GM21381 (cell line): ENCODE data around the gene ZNF76.

Experiments used
- ATAC-seq: cut with Tn5 transposase; IDR thresholded peaks from one replicate; pipeline ENCODE4 v1.9.1; 2021; ENCODE audit warnings: mild to moderate bottlenecking, moderate library complexity; ENCODE audit not compliant: unreplicated experiment

ZNF76 gene

DNA sequence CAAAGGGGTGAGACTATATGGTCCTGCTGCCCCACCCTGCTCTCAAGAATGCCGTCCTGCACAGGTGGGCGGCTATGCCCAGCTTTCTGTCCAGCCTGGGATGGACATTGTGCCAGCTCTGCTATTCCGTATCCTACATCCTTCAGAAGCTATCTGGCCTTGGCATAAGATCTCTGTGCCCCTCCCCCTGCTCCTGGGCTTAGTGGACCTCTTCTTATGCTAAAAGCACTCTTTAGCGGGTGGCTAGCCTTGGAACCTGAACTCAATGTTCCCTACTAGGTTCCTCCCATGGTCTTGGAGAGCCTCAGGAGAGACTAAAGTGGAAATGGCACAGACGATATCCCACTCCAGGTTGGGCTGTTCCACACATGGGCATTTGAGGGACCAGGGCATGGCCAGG, 23.3 kb upstream of the ZNF76 start:
- no peak for ATAC-seq

DNA sequence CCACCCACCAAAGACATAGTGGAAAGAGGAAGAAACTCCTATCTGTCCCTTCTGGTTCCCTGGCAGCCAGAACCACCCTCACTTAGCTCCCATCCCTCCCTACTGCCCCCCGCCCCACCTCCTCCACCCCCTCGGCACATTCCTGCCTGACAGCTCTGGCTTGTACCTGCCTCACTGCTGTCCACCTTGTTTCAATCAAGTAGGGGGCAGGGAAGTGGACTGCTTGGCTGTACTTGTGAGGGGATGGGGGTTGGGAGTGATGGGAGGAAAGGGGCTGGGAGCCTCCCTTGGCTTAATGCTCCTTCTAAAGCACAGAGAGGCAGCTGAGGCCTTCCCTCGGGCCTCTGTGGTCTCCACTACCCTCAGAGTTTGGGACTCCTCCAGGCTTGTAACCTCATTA, 22.1 kb upstream of the ZNF76 start:
- ATAC-seq: no peak

DNA sequence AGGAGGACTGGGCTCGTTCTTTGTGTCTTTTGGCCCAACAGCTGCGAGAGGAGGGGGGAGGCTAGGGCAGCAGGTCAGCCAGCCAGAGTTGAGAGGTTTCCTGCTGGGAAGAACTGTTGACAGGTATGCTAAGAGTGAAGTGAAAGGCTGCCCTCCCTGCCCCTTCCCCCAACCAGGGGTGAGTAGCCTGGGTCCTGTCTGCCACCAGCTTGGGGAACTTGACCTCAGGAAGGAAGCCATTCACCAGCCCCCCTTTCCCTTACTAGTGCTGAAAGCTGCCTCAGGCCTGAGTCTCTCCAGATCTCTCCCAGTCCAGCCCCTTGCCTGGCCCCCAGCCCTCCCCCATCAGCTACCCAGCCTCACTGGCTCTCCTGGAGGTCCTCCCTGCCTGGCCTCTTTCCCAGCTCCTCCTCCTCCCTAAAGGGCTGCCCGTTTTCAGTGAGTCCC, 20.7 kb upstream of the ZNF76 start:
- ATAC-seq: no peak

GRCh38 chr6:35239581-35239980, 20.0 kb upstream of the ZNF76 start:
- ATAC-seq: no peak

- no peak for ATAC-seq
Measured at GRCh38 chr6:35240838-35241801, 18.4 kb upstream of the ZNF76 start.

- ATAC-seq: no peak
Measured at GRCh38 chr6:35242486-35242885, 17.0 kb upstream of the ZNF76 start.

- no peak for ATAC-seq
Measured at GRCh38 chr6:35242906-35243305, 16.6 kb upstream of the ZNF76 start.

DNA sequence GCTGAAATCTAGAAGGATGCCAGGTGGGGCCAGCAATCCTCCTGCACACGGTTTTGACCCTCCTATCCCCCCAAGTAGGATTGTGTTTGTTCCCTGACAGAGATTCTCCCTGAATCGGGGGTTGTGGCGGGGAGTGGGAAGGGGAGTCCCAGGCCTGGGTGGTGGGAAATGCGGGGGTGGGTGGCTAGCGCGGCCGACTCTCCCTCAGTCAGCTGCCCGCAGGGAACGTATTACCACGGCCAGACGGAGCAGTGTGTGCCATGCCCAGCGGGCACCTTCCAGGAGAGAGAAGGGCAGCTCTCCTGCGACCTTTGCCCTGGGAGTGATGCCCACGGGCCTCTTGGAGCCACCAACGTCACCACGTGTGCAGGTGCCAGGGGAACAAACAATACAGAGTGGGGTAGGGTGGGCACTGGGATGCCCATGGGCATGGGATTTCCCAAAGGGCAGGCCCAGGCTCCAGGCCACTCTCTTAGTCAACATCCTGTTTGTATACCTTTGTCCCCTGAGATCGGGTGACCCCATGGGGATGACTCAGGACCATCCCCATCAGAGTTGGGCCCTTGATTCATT, 16.1 kb upstream of the ZNF76 start:
- no peak for ATAC-seq

- no peak for ATAC-seq
Measured at GRCh38 chr6:35244551-35244950, 15.0 kb upstream of the ZNF76 start.

GRCh38 chr6:35247642-35248231, 11.8 kb upstream of the ZNF76 start:
- peak; percentile 65 for ATAC-seq

DNA sequence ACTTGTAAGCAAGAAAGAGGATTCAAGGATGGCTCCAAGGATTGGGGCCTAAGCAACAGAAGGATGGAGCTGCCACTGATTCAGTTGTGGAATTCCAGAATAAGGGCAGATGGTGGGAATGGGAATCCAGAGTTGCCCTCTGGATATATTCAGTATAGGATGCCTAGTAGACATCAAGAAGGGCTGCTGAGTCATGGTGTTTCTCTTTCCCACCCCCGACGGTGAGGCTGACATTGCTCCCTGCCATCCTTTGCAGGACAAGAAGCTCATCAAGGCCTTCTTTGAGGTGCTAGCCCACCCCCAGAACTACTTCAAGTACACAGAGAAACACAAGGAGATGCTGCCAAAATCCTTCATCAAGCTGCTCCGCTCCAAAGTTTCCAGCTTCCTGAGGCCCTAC, 11.2 kb upstream of the ZNF76 start:
- no peak for ATAC-seq

- no peak for ATAC-seq
Measured at GRCh38 chr6:35248965-35249364, 10.6 kb upstream of the ZNF76 start.

DNA sequence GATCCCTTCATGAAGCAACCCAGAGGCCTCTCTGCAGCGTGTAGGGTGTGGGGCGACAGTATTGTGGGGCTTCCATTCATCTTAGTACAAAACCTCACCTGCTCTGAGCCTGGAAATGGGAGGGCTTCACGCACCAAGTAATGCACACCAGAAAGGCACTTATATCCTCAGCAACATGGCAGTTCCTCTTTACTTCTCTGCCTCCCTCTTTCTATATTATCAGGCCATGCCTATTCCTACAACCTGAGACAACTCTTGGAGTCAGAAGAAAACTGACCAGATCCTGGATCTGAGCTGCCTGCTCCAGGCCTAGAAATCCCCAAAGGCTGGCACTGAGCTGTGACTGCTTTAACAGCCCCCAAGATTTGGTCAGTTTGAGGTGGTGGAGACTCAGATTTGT, 7.6 kb upstream of the ZNF76 start:
- no peak for ATAC-seq

GRCh38 chr6:35253249-35253648, 6.3 kb upstream of the ZNF76 start:
- no peak for ATAC-seq

- no peak for ATAC-seq
Measured at GRCh38 chr6:35258336-35258735, 1.2 kb upstream of the ZNF76 start.

DNA sequence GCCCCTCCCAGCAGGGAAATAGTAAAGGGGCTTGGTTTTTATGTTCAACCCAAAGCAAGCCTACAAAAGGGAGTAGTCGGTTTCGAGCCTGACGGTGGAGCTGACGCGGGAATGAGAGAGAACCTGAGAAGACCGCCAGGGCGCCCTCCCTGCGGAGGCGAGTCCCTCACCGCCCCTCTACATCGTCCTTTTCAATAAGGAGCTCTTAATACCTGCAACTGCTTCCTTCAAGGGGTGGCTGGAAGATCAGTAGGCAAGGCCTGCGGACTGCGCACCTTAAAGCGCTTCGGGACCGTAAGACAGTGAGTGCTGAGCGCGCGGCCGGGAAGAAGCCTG, 709 bp upstream of the ZNF76 start:
- ATAC-seq: peak; percentile 11

- peak; percentile 35 for ATAC-seq
Measured at GRCh38 chr6:35259948-35260590, 534 bp downstream of the ZNF76 start.

GRCh38 chr6:35260591-35261570, 1.3 kb downstream of the ZNF76 start:
- ATAC-seq: no peak

DNA sequence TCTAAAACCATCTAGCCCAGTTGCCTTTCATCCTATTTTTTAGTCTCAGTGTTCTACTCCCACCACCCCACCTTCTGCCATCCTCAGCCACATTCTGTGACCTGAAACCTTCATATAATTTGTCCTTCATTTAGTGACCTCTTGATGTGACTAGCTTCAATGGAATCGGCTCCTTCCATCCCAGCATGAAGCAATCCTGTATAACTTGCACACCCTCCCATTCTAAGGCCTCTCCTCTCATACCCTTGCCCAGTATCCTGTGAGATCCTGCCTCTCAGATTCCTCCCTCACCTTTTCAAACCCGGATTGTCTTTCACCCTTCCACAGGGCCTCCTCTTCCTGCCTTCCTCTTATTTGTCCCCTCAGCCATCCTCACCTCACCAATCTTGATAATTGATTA, 3.1 kb downstream of the ZNF76 start:
- ATAC-seq: no peak

GRCh38 chr6:35264550-35265274, 5.2 kb downstream of the ZNF76 start:
- no peak for ATAC-seq
